Fibroblast of lung (primary cell): ENCODE data around the gene ATOH8.

Experiments
- EZH2 ChIP-seq: IDR thresholded peaks from 2 replicates; pipeline ENCODE4 v1.5.1; 2012; ENCODE audit warnings: low read length, control low read depth, mild to moderate bottlenecking; ENCODE audit errors: missing control alignments
- TF ChIP-seq, protein P1 (sequence below), 2 donors: IDR thresholded peaks in 1 of 2; conservative IDR thresholded peaks in 1 of 2; 1 replicate in 1 of 2; 2 replicates in 1 of 2; pipeline ENCODE4 v1.5.1; 2011 to 2012; ENCODE audit warnings: low read length in 2 of 2, control low read depth in 1 of 2, inconsistent platforms in 1 of 2, low read depth in 1 of 2, mild to moderate bottlenecking in 1 of 2

DNA sequence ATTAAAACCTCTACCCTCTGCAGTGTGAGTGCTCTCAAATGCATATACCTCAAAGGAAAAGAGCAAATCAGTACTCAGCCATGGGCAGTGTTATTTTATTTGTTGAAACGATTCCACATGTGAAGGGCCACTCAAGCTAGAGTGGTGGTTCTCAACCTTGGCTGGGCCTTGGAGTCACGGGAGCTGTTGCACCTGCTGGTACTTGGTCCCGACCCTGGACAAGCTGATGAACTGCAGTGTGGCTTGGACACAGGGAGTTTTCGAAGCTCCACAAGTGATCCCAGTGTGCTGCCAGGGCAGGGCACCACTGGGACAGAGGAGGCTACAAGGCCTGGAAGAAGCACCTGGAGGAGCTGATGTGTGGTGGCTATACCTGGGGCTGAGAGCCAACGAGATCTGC, 40.0 kb upstream of the ATOH8 start:
- TF ChIP-seq, protein P1, sequence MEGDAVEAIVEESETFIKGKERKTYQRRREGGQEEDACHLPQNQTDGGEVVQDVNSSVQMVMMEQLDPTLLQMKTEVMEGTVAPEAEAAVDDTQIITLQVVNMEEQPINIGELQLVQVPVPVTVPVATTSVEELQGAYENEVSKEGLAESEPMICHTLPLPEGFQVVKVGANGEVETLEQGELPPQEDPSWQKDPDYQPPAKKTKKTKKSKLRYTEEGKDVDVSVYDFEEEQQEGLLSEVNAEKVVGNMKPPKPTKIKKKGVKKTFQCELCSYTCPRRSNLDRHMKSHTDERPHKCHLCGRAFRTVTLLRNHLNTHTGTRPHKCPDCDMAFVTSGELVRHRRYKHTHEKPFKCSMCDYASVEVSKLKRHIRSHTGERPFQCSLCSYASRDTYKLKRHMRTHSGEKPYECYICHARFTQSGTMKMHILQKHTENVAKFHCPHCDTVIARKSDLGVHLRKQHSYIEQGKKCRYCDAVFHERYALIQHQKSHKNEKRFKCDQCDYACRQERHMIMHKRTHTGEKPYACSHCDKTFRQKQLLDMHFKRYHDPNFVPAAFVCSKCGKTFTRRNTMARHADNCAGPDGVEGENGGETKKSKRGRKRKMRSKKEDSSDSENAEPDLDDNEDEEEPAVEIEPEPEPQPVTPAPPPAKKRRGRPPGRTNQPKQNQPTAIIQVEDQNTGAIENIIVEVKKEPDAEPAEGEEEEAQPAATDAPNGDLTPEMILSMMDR (conservative IDR thresholded peaks at IDR 0.05 in 1 of 2, IDR thresholded peaks at IDR 0.05 in 1 of 2; ENCODE audit: low read depth in 1 of 2, low read length in 2 of 2) = no peak
- TF ChIP-seq EZH2 = no peak
